Liver (tissue), 9 donors: ENCODE data around the gene PRRG4. TPM values are rescaled to one million over a fixed set of nuclear protein-coding genes. Genes with fewer than 3 reads are reported as not detected.

Experiments used
- DNase-seq: peaks from one replicate; pipeline ENCODE4 v3.0.0-alpha.2; 2017; ENCODE audit warnings: low spot score
- H3K27ac ChIP-seq, 2 donors: one replicate each; pipeline ENCODE4 v1.7.0; 2013; ENCODE audit warnings: inconsistent platforms in 2 of 2, low read length in 2 of 2, control low read depth in 1 of 2, low read depth in 1 of 2, mild to moderate bottlenecking in 1 of 2
- H3K27me3 ChIP-seq, 4 donors: one replicate each; pipeline versions ENCODE4 v1.6.1 to v1.7.0; 2013; ENCODE audit warnings: low read length in 3 of 4, inconsistent platforms in 1 of 4, mild to moderate bottlenecking in 1 of 4, moderate library complexity in 1 of 4; ENCODE audit not compliant: control insufficient read depth in 4 of 4, insufficient read depth in 4 of 4
- H3K36me3 ChIP-seq, 4 donors: one replicate each; pipeline versions ENCODE4 v1.6.1 to v1.7.0; 2013; ENCODE audit warnings: low read length in 3 of 4, mild to moderate bottlenecking in 3 of 4, low read depth in 1 of 4, moderate library complexity in 1 of 4; ENCODE audit not compliant: control insufficient read depth in 4 of 4, insufficient read depth in 3 of 4
- H3K4me1 ChIP-seq, 4 donors: one replicate each; pipeline versions ENCODE4 v1.6.1 to v1.7.0; 2013; ENCODE audit warnings: low read length in 3 of 4, mild to moderate bottlenecking in 3 of 4, moderate library complexity in 1 of 4; ENCODE audit not compliant: control insufficient read depth in 4 of 4, insufficient read depth in 4 of 4
- H3K4me3 ChIP-seq, 3 donors: one replicate each; pipeline versions ENCODE4 v1.6.1 to v1.7.0; 2013; ENCODE audit warnings: low read length in 3 of 3, control low read depth in 1 of 3, low read depth in 1 of 3, mild to moderate bottlenecking in 1 of 3
- H3K9ac ChIP-seq, 2 donors: one replicate each; pipeline ENCODE4 v1.7.0; 2013; ENCODE audit warnings: low read length in 2 of 2, mild to moderate bottlenecking in 2 of 2, moderate library complexity in 2 of 2, control low read depth in 1 of 2, low read depth in 1 of 2
- H3K9me3 ChIP-seq, 4 donors: one replicate each; pipeline versions ENCODE4 v1.6.1 to v1.7.0; 2013; ENCODE audit warnings: low read length in 3 of 4; ENCODE audit not compliant: control insufficient read depth in 4 of 4
- CTCF ChIP-seq: fragments of 150-350 bp; IDR thresholded peaks from 2 replicates; pipeline ENCODE4 v1.5.1; 2017; ENCODE audit warnings: improper control_type of control experiment, low read depth, low read length; ENCODE audit not compliant: missing input control
- FOXA2 ChIP-seq: IDR thresholded peaks from 2 replicates; pipeline ENCODE4 v1.6.1; 2016; ENCODE audit warnings: antibody characterized with exemption
- HNF4G ChIP-seq: IDR thresholded peaks from 2 replicates; pipeline ENCODE4 v1.6.1; 2016; ENCODE audit warnings: antibody characterized with exemption
- JUND ChIP-seq, 2 donors: IDR thresholded peaks; 2 replicates each; pipeline ENCODE4 v1.6.1; 2016; ENCODE audit warnings: antibody characterized with exemption in 2 of 2
- MAX ChIP-seq: IDR thresholded peaks from 2 replicates; pipeline ENCODE4 v1.6.1; 2016; ENCODE audit warnings: antibody characterized with exemption
- RAD21 ChIP-seq, 2 donors: IDR thresholded peaks; 2 replicates each; pipeline ENCODE4 v1.6.1; 2016; ENCODE audit warnings: antibody characterized with exemption in 2 of 2, mild to moderate bottlenecking in 2 of 2
- RXRA ChIP-seq, 2 donors: IDR thresholded peaks; 2 replicates each; pipeline ENCODE4 v1.6.1; 2017 to 2018; ENCODE audit warnings: antibody characterized with exemption in 2 of 2, mild to moderate bottlenecking in 1 of 2
- SP1 ChIP-seq: IDR thresholded peaks from 2 replicates; pipeline ENCODE4 v1.6.1; 2018; ENCODE audit warnings: antibody characterized with exemption, mild to moderate bottlenecking
- TAF1 ChIP-seq: conservative IDR thresholded peaks from 2 replicates; pipeline ENCODE4 v1.6.1; 2016; ENCODE audit warnings: antibody characterized with exemption, mild to moderate bottlenecking
- YY1 ChIP-seq: IDR thresholded peaks from 2 replicates; pipeline ENCODE4 v1.6.1; 2016; ENCODE audit warnings: antibody characterized with exemption, mild to moderate bottlenecking
- ZBTB33 ChIP-seq: IDR thresholded peaks from 2 replicates; pipeline ENCODE4 v1.6.1; 2016; ENCODE audit warnings: antibody characterized with exemption
- WGBS: extraction: QIAGEN DNeasy Blood & Tissue Kit; methylation state at CpG from one replicate; pipeline ENCODE4 v1.1.7; 2013; 5-methylcytosine and 5-hydroxymethylcytosine counted together
- polyA plus RNA-seq, 2 donors: library from polyadenylated mRNA; stranded (reverse) in 1 of 2; unstranded in 1 of 2; fragments of 200-250 nt in 1 of 2; fragments of >200 nt in 1 of 2; fragmentation: Nextera tagmentation in 1 of 2; extraction: Ambion mirVana in 1 of 2; gene quantifications; one replicate each; pipeline versions ENCODE4 v1.2.1 to v1.2.3, GENCODE V29; 2013 to 2015
- total RNA-seq, 2 donors: library from RNA; depleted of rRNA; stranded (reverse); fragments of >200 nt; gene quantifications; one replicate each; pipeline ENCODE4 v1.2.3, GENCODE V29; 2014
- TF ChIP-seq, protein P1 (sequence below): IDR thresholded peaks from 2 replicates; pipeline ENCODE4 v1.6.1; 2016; ENCODE audit warnings: antibody characterized with exemption, mild to moderate bottlenecking
- TF ChIP-seq, protein P2 (sequence below): IDR thresholded peaks from 2 replicates; pipeline ENCODE4 v1.6.1; 2016; ENCODE audit warnings: antibody characterized with exemption
- donor health status: healthy.
- donor health status: healthy.
- donor health status: healthy.
- donor health status: healthy.
- donor health status: healthy.

Gene PRRG4
- total and polyA plus RNA-seq, 4 donors: 3.4 to 12.0 (median 5.9) TPM

GRCh38 chr11:32838505-32839274 is 9.0 kb downstream of the PRRG4 start:
- peaks cover 0 to 23% (median 5%) of the 10 kb centered on the region in 4 donors for H3K36me3 ChIP-seq
- H3K4me3 ChIP-seq: no peak overlapping the region
- no peaks in the 10 kb centered on the region for H3K9me3 ChIP-seq
- H3K9ac ChIP-seq: no peak overlapping the region
- no peak for TF ChIP-seq YY1
- TF ChIP-seq, protein P1, sequence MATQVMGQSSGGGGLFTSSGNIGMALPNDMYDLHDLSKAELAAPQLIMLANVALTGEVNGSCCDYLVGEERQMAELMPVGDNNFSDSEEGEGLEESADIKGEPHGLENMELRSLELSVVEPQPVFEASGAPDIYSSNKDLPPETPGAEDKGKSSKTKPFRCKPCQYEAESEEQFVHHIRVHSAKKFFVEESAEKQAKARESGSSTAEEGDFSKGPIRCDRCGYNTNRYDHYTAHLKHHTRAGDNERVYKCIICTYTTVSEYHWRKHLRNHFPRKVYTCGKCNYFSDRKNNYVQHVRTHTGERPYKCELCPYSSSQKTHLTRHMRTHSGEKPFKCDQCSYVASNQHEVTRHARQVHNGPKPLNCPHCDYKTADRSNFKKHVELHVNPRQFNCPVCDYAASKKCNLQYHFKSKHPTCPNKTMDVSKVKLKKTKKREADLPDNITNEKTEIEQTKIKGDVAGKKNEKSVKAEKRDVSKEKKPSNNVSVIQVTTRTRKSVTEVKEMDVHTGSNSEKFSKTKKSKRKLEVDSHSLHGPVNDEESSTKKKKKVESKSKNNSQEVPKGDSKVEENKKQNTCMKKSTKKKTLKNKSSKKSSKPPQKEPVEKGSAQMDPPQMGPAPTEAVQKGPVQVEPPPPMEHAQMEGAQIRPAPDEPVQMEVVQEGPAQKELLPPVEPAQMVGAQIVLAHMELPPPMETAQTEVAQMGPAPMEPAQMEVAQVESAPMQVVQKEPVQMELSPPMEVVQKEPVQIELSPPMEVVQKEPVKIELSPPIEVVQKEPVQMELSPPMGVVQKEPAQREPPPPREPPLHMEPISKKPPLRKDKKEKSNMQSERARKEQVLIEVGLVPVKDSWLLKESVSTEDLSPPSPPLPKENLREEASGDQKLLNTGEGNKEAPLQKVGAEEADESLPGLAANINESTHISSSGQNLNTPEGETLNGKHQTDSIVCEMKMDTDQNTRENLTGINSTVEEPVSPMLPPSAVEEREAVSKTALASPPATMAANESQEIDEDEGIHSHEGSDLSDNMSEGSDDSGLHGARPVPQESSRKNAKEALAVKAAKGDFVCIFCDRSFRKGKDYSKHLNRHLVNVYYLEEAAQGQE: no peak
- 57% methylated on average over 2 of the region's 2 CpGs for WGBS
- H3K27ac ChIP-seq: no peak overlapping the region
- peaks cover under 1 to 10% (median 2%) of the 10 kb centered on the region in 4 donors for H3K4me1 ChIP-seq
- DNase-seq: no peak
- H3K27me3 ChIP-seq: no peaks in the 10 kb centered on the region

- Histone ChIP-seq H3K27ac (no peak overlapping the region), H3K27me3 (no peaks in the 10 kb centered on the region), H3K36me3 (peaks cover 0 to 28% (median 5%) of the 10 kb centered on the region in 4 donors), H3K4me1 (peaks cover 2 to 10% (median 3%) of the 10 kb centered on the region in 4 donors), H3K4me3 (no peak overlapping the region), H3K9me3 (no peaks in the 10 kb centered on the region), H3K9ac (no peak overlapping the region)
- DNase-seq: no peak
- 67% methylated on average over 2 of the region's 2 CpGs for WGBS
- no peak for TF ChIP-seq CTCF
- TF ChIP-seq MAX: no peak
- no peak for TF ChIP-seq ZBTB33
- TF ChIP-seq FOXA2: no peak
- TF ChIP-seq TAF1: no peak
- no peak for TF ChIP-seq SP1
- TF ChIP-seq YY1: no peak
Measured at GRCh38 chr11:32839308-32839707, 9.6 kb downstream of the PRRG4 start.

DNA sequence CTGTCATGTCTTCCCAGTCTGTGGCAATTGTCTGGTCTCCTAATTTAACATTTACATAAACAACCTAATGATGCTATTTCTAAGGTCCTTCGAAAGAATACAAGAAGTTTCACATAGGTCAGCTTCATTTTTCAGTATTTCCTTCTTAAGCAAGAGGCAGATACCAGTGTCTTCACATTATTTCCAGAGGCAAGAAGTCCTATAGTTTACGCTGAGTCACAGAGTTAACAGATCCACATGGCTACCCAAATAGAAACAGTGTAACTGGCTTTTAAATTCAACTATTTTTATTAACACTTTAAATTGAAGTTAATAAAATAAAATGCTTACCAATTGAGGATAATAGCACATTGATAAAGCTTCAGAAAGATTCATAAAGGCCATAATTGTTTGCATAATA is 10.9 kb downstream of the PRRG4 start:
- Histone ChIP-seq H3K27ac (no peak overlapping the region), H3K9ac (no peak overlapping the region), H3K9me3 (no peaks in the 10 kb centered on the region), H3K27me3 (no peaks in the 10 kb centered on the region), H3K36me3 (peaks cover 0 to 28% (median 5%) of the 10 kb centered on the region in 4 donors), H3K4me1 (peaks cover 2 to 10% (median 3%) of the 10 kb centered on the region in 4 donors), H3K4me3 (no peak overlapping the region)
- DNase-seq: no peak
- TF ChIP-seq YY1 (no peak), FOXA2 (no peak), RXRA (IDR thresholded peaks at IDR 0.05) (no peak), RAD21 (IDR thresholded peaks at IDR 0.05) (no peak), JUND (IDR thresholded peaks at IDR 0.05) (no peak), HNF4G (no peak), TAF1 (no peak), CTCF (no peak)
- TF ChIP-seq, protein P2, sequence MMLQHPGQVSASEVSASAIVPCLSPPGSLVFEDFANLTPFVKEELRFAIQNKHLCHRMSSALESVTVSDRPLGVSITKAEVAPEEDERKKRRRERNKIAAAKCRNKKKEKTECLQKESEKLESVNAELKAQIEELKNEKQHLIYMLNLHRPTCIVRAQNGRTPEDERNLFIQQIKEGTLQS: no peak
- 95% methylated on average over 2 of the region's 2 CpGs for WGBS
